MM.1S (cell line): ENCODE results near the gene DCAF17.

Experiments used
- DNase-seq: peaks from one replicate; pipeline ENCODE4 v3.0.0-alpha.2; 2015
- H2AFZ ChIP-seq: fragments of 300-600 bp; sonication (generic); 2 replicates; pipeline ENCODE4 v1.6.0; 2016; ENCODE audit warnings: antibody characterized with exemption, low read length
- H3F3A ChIP-seq: fragments of 300-600 bp; sonication (generic); 2 replicates; pipeline ENCODE4 v1.6.1; 2016; ENCODE audit warnings: mild to moderate bottlenecking, antibody characterized with exemption, low read length, moderate library complexity, mixed read lengths; ENCODE audit not compliant: insufficient read depth
- H3K27ac ChIP-seq: fragments of 300-600 bp; sonication (generic); 2 replicates; pipeline ENCODE4 v1.5.1; 2016; ENCODE audit warnings: mild to moderate bottlenecking, low read length
- H3K27me3 ChIP-seq: fragments of 300-600 bp; sonication (generic); replicated peaks from 2 replicates; pipeline ENCODE4 v1.6.0; 2016; ENCODE audit warnings: low read length; ENCODE audit not compliant: insufficient read depth
- H3K36me3 ChIP-seq: fragments of 300-600 bp; sonication (generic); replicated peaks from 2 replicates; pipeline ENCODE4 v1.6.1; 2016; ENCODE audit warnings: mild to moderate bottlenecking, low read length, mixed read lengths; ENCODE audit not compliant: insufficient read depth
- H3K4me1 ChIP-seq: fragments of 300-600 bp; sonication (generic); 2 replicates; pipeline ENCODE4 v1.6.1; 2016; ENCODE audit warnings: low read length, mixed read lengths
- H3K4me2 ChIP-seq: fragments of 300-600 bp; sonication (generic); 2 replicates; pipeline ENCODE4 v1.6.0; 2016; ENCODE audit warnings: low read depth, low read length
- H3K4me3 ChIP-seq: fragments of 300-600 bp; sonication (generic); 2 replicates; pipeline ENCODE4 v1.5.1; 2016; ENCODE audit warnings: low read length, mixed read lengths
- H3K79me2 ChIP-seq: fragments of 300-600 bp; sonication (generic); 2 replicates; pipeline ENCODE4 v1.6.1; 2016; ENCODE audit warnings: mixed run types, low read length, mixed read lengths
- H3K9ac ChIP-seq: fragments of 300-600 bp; sonication (generic); 2 replicates; pipeline ENCODE4 v1.6.1; 2016; ENCODE audit warnings: low read length, mixed read lengths
- H3K9me2 ChIP-seq: fragments of 300-600 bp; sonication (generic); replicated peaks from 2 replicates; pipeline ENCODE4 v1.6.1; 2016; ENCODE audit warnings: mild to moderate bottlenecking, low read length, mixed read lengths; ENCODE audit not compliant: insufficient read depth
- H3K9me3 ChIP-seq: fragments of 300-600 bp; sonication (generic); replicated peaks from 2 replicates; pipeline ENCODE4 v1.6.1; 2016; ENCODE audit warnings: mild to moderate bottlenecking, low read length, mixed read lengths; ENCODE audit not compliant: insufficient read depth
- H4K20me1 ChIP-seq: fragments of 300-600 bp; sonication (generic); 2 replicates; pipeline ENCODE4 v1.6.1; 2016; ENCODE audit warnings: mild to moderate bottlenecking, low read length, moderate library complexity, mixed read lengths; ENCODE audit not compliant: insufficient read depth
- EZH2 ChIP-seq: fragments of 300-600 bp; sonication (generic); optimal IDR thresholded peaks from 2 replicates; pipeline ENCODE3; 2017; ENCODE audit warnings: low read depth, mild to moderate bottlenecking, antibody characterized with exemption, low read length, mixed read lengths
- EZH2phosphoT487 ChIP-seq: fragments of 300-600 bp; sonication (generic); IDR thresholded peaks from 2 replicates; pipeline ENCODE4 v1.6.1; 2018; ENCODE audit warnings: antibody characterized with exemption, low read length
- TF ChIP-seq, protein P1 (sequence below): fragments of 300-600 bp; sonication (generic); IDR thresholded peaks from 2 replicates; pipeline ENCODE4 v1.5.1; 2016; ENCODE audit warnings: antibody characterized with exemption, low read length, mixed read lengths

DCAF17 gene

DNA sequence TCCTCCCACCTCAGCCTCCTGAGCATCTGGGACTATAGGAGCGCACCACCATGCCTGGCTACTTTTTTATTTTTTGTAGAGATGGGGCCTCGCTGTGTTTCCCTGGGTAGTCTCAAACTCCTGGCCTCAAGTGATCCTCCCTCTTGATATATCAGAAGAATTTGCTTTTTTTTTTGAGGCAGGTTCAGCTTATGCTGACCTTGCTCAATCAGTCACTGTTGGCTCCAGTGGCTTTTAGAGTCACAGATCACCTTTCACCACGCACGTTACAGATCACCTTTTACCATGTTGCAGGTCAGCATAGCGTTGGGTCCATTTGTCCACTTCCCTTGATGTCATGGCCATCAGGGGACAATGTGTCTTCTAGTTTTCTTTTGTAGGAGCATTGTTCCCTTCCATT lies 36.1 kb downstream of the DCAF17 start:
- no peak for TF ChIP-seq EZH2phosphoT487
- no peak for TF ChIP-seq EZH2
- TF ChIP-seq, protein P1, sequence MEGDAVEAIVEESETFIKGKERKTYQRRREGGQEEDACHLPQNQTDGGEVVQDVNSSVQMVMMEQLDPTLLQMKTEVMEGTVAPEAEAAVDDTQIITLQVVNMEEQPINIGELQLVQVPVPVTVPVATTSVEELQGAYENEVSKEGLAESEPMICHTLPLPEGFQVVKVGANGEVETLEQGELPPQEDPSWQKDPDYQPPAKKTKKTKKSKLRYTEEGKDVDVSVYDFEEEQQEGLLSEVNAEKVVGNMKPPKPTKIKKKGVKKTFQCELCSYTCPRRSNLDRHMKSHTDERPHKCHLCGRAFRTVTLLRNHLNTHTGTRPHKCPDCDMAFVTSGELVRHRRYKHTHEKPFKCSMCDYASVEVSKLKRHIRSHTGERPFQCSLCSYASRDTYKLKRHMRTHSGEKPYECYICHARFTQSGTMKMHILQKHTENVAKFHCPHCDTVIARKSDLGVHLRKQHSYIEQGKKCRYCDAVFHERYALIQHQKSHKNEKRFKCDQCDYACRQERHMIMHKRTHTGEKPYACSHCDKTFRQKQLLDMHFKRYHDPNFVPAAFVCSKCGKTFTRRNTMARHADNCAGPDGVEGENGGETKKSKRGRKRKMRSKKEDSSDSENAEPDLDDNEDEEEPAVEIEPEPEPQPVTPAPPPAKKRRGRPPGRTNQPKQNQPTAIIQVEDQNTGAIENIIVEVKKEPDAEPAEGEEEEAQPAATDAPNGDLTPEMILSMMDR = no peak
- no peaks in the 10 kb centered on the region for H3K9me2 ChIP-seq
- no peaks in the 10 kb centered on the region for H3K27me3 ChIP-seq
- no peak overlapping the region for H3K9ac ChIP-seq
- H2AFZ ChIP-seq = no peak overlapping the region
- H3K79me2 ChIP-seq = no peaks in the 10 kb centered on the region
- H3K4me2 ChIP-seq = no peak overlapping the region
- H3K36me3 ChIP-seq = no peaks in the 10 kb centered on the region; the same call in 1 of the 2 replicates
- H3K4me3 ChIP-seq = no peak overlapping the region
- H3K27ac ChIP-seq = no peak overlapping the region
- no peaks in the 10 kb centered on the region for H3K9me3 ChIP-seq
- H3F3A ChIP-seq = no peaks in the 10 kb centered on the region
- H4K20me1 ChIP-seq = no peaks in the 10 kb centered on the region
- no peaks in the 10 kb centered on the region for H3K4me1 ChIP-seq
- DNase-seq = no peak

DNA sequence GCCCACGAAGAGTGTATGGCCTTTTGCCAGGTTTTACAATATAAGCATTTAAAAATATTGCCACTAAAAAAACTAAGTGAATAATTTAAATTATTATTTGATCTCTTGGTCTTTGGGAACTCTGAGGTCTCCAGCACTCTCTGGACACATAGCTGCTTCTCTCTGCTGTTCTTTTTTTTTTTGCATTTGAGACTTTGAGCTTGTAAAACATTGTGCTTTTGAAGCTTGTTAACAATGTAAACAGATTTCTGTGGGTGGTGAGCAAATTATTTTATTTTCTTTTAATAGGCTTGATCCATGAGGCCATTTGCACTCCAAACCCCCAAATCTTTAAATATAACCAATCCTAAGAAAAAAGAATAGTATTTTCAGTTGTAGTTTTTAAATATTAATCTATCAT lies 42.0 kb downstream of the DCAF17 start:
- Histone ChIP-seq H4K20me1 (no peaks in the 10 kb centered on the region), H3K9me2 (no peaks in the 10 kb centered on the region), H3K9ac (no peak overlapping the region), H3K27me3 (no peaks in the 10 kb centered on the region), H2AFZ (no peak overlapping the region), H3K4me1 (no peaks in the 10 kb centered on the region), H3K9me3 (no peaks in the 10 kb centered on the region), H3K4me2 (no peak overlapping the region), H3K4me3 (no peak overlapping the region), H3K79me2 (no peaks in the 10 kb centered on the region), H3K27ac (no peak overlapping the region), H3K36me3 (no peaks in the 10 kb centered on the region), H3F3A (no peaks in the 10 kb centered on the region)
- TF ChIP-seq, protein P1 = no peak
- TF ChIP-seq EZH2 (no peak), EZH2phosphoT487 (no peak)
- no peak for DNase-seq

DNA sequence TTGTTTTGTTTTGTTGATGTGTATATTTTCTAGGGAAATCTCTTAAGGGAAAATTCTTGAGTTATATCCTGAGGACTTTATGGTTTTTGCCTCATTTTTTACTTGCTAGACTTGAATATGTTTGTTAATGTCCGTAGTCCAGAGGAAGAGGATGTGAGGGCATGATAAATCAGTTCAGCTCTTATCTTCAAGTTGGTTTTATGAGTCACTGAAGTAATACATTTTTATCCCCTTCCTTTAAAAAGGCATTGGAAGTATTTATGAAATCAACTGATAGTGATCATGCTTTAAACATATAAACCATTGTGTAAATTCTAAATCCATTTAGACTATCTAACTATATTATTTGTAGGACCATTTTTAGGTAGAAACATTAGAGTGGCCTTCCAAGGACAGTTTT lies 44.3 kb downstream of the DCAF17 start:
- Histone ChIP-seq H3K4me2 (no peak overlapping the region), H2AFZ (no peak overlapping the region), H3K4me1 (peaks cover 7% of the 10 kb centered on the region), H3K4me3 (no peak overlapping the region), H3K27ac (no peak overlapping the region), H3K9ac (no peak overlapping the region), H4K20me1 (no peaks in the 10 kb centered on the region), H3K27me3 (no peaks in the 10 kb centered on the region), H3K9me2 (no peaks in the 10 kb centered on the region), H3K9me3 (no peaks in the 10 kb centered on the region), H3K79me2 (no peaks in the 10 kb centered on the region), H3K36me3 (no peaks in the 10 kb centered on the region), H3F3A (no peaks in the 10 kb centered on the region)
- no peak for DNase-seq
- TF ChIP-seq EZH2phosphoT487 = no peak

DNA sequence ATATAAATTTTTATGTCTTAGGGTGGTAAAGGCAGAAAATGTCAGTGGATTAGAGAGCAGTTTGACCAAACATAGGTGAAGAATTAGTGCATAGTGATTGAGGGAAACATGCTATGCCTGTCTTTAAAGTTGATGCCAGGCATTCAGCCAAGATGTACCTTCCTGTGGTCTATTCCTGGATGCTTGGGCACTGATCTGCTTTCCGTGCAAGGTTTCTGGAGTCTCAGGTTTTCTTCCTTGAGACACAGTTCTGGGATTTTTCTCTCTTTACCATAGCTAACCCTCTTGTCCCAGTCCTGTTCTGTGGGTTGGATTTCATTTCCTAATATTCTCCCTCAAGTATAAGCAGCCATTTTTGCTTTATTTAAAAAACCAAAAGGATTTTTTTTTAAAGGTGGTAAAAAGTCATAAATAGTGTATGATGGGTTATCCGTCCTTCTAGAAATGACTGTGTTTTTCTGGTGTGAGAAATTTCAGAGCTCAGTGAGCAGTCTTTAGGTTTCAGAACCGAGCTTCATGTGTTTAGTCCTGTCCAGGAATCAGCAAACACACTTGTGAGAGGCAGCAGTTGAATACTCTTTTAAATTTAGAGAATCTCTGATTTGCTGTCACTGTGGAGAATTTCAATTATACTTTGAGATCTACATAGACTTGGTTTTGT lies 45.3 kb downstream of the DCAF17 start:
- Histone ChIP-seq H3K4me2 (no peak overlapping the region), H3K9me2 (no peaks in the 10 kb centered on the region), H3K27ac (no peak overlapping the region), H3K36me3 (no peaks in the 10 kb centered on the region), H3K79me2 (no peaks in the 10 kb centered on the region), H3K27me3 (no peaks in the 10 kb centered on the region), H4K20me1 (no peaks in the 10 kb centered on the region), H3K9ac (no peak overlapping the region), H3K9me3 (no peaks in the 10 kb centered on the region), H2AFZ (no peak overlapping the region), H3F3A (no peaks in the 10 kb centered on the region), H3K4me1 (peaks cover 7% of the 10 kb centered on the region), H3K4me3 (no peak overlapping the region)
- DNase-seq = no peak
- TF ChIP-seq EZH2 (no peak), EZH2phosphoT487 (no peak)
- TF ChIP-seq, protein P1 = no peak
